ENCODE measurements around the gene FAM161B. TPM values are rescaled to one million over a fixed set of nuclear protein-coding genes. Genes with fewer than 3 reads are reported as not detected.
"Not testable (repeated sequence)": the region's sequence is repeated elsewhere in the genome, so short reads cannot be mapped to it uniquely, and the experiment has no call there.

Gene FAM161B
- total RNA-seq, 2 donors from 2014 or later: 1.0 to 1.6 TPM

- TF ChIP-seq CTCF (IDR thresholded peaks at IDR 0.05) (peak in 4 of 7 experiments; percentile 22 to 46 (median 39)), POLR2A (IDR thresholded peaks at IDR 0.05) (no peak)
- 57 to 72% methylated on average over 2 of the region's 2 CpGs for WGBS, 2 donors
- H3K36me3 ChIP-seq (replicated peaks in 1 of 2; ENCODE audit: insufficient read depth in 1 of 2, low read depth in 2 of 2): peaks cover 0 to 2% of the 10 kb centered on the region in 2 donors
- H3K9me3 ChIP-seq: no peaks in the 10 kb centered on the region
- no peak for ATAC-seq
- intact Hi-C loops (cut with DNase I): no loop called here
- DNase-seq: no peak
- H3K4me1 ChIP-seq: no peaks in the 10 kb centered on the region
- H3K27ac ChIP-seq: no peak overlapping the region
- H3K4me3 ChIP-seq: no peak overlapping the region
- H3K27me3 ChIP-seq: no peaks in the 10 kb centered on the region
Observed at GRCh38 chr14:73935666-73936065, 14.2 kb downstream of the FAM161B start.

- 71 to 96% methylated on average over 4 to 5 of the region's 5 CpGs for WGBS, 2 donors
- Histone ChIP-seq H3K4me3 (no peak overlapping the region), H3K9me3 (no peaks in the 10 kb centered on the region), H3K36me3 (replicated peaks in 1 of 2; ENCODE audit: insufficient read depth in 1 of 2, low read depth in 2 of 2) (peaks cover 6 to 42% of the 10 kb centered on the region in 2 donors), H3K27me3 (no peaks in the 10 kb centered on the region), H3K4me1 (no peaks in the 10 kb centered on the region), H3K27ac (no peak overlapping the region)
- TF ChIP-seq CTCF (IDR thresholded peaks at IDR 0.05) (no peak), POLR2A (IDR thresholded peaks at IDR 0.05) (no peak)
- intact Hi-C loops (cut with DNase I): no loop called here
- DNase-seq (no peak), ATAC-seq (no peak)
Observed at GRCh38 chr14:73924337-73924736, 25.6 kb downstream of the FAM161B start.

- ATAC-seq; H3K27ac ChIP-seq; DNase-seq; intact Hi-C loops (cut with DNase I); H3K4me3 ChIP-seq; H3K27me3 ChIP-seq; H3K4me1 ChIP-seq; H3K9me3 ChIP-seq: not testable (repeated sequence)
- 91 to 93% methylated on average over 2 of the region's 2 CpGs for WGBS, 2 donors
- H3K36me3 ChIP-seq (replicated peaks in 1 of 2; ENCODE audit: insufficient read depth in 1 of 2, low read depth in 2 of 2): peaks cover 6 to 38% of the 10 kb centered on the region in 2 donors
Observed at GRCh38 chr14:73919457-73919856, 30.4 kb downstream of the FAM161B start.

GRCh38 chr14:73916324-73916723, 33.6 kb downstream of the FAM161B start:
- no peaks in the 10 kb centered on the region for H3K9me3 ChIP-seq
- no peak overlapping the region for H3K4me3 ChIP-seq
- no peak for DNase-seq
- peaks cover 8% of the 10 kb centered on the region for H3K4me1 ChIP-seq
- H3K27ac ChIP-seq: no peak overlapping the region
- no peak for ATAC-seq
- no peaks in the 10 kb centered on the region for H3K27me3 ChIP-seq
- no peak for TF ChIP-seq CTCF (IDR thresholded peaks at IDR 0.05)
- H3K36me3 ChIP-seq (replicated peaks in 1 of 2; ENCODE audit: insufficient read depth in 1 of 2, low read depth in 2 of 2): peaks cover 0 to 10% of the 10 kb centered on the region in 2 donors
- 91 to 93% methylated on average over 6 of the region's 6 CpGs for WGBS, 2 donors
- intact Hi-C loops (cut with DNase I): no loop called here

- WGBS, 2 donors: 38 to 54% methylated on average over 3 of the region's 3 CpGs
- DNase-seq (no peak), ATAC-seq (no peak)
- peaks cover 8% of the 10 kb centered on the region for H3K4me1 ChIP-seq
- no peak for TF ChIP-seq POLR2A (IDR thresholded peaks at IDR 0.05)
- TF ChIP-seq CTCF (IDR thresholded peaks at IDR 0.05): no peak
- intact Hi-C loops (cut with DNase I): no loop called here
- H3K36me3 ChIP-seq (replicated peaks in 1 of 2; ENCODE audit: insufficient read depth in 1 of 2, low read depth in 2 of 2): peaks cover 0 to 7% of the 10 kb centered on the region in 2 donors
- H3K9me3 ChIP-seq: no peaks in the 10 kb centered on the region
- H3K27ac ChIP-seq: no peak overlapping the region
- no peak overlapping the region for H3K4me3 ChIP-seq
- H3K27me3 ChIP-seq: no peaks in the 10 kb centered on the region
Observed at GRCh38 chr14:73913256-73913655, 36.6 kb downstream of the FAM161B start.
